ENCODE measurements around the gene SERGEF. TPM values are rescaled to one million over a fixed set of nuclear protein-coding genes. Genes with fewer than 3 reads are reported as not detected.
A peak's percentile ranks its signal among the peaks of the same experiment; 100 is the strongest.

SERGEF gene
- total and polyA plus RNA-seq, 2 experiments from 2014 or later, result 18.3 to 23.2 TPM

- Histone ChIP-seq H3K36me3 (ENCODE audit: low read depth) (no peaks in the 10 kb centered on the region), H4K20me1 (ENCODE audit: insufficient read depth) (no peaks in the 10 kb centered on the region), H3K4me3 (no peak overlapping the region), H3K9ac (no peak overlapping the region), H3F3A (ENCODE audit: insufficient read depth) (0 out of 2 replicates have a peak, but pooled peaks cover under 1% of the 10 kb centered on the region), H3K27ac (no peak overlapping the region), H3K4me1 (ENCODE audit: insufficient read depth) (no peaks in the 10 kb centered on the region), H3K79me2 (ENCODE audit: insufficient read depth) (no peaks in the 10 kb centered on the region), H2AFZ (no peak overlapping the region), H3K4me2 (ENCODE audit: unreplicated experiment) (no peak overlapping the region), H3K27me3 (replicated peaks; ENCODE audit: insufficient read depth) (no peaks in the 10 kb centered on the region), H3K9me3 (ENCODE audit: low read depth) (no peaks in the 10 kb centered on the region), H3K9me2 (ENCODE audit: insufficient read depth) (no peaks in the 10 kb centered on the region)
- WGBS, 2 experiments (ENCODE audit: low coverage in 1 of 2, low lambda C conversion rate in 2 of 2, missing lambda C conversion rate in 2 of 2), result 75 to 78% methylated on average over 2 of the region's 2 CpGs
- no peak for TF ChIP-seq EZH2 (IDR thresholded peaks at IDR 0.05; ENCODE audit: insufficient read depth, poor library complexity, severe bottlenecking)
- no peak for TF ChIP-seq EZH2phosphoT487 (IDR thresholded peaks at IDR 0.05; ENCODE audit: insufficient read depth, low read depth)
- DNase-seq, result peak; percentile 24
- in situ Hi-C loops (cut with MboI), result no loop called here
Observed at GRCh38 chr11:17992916-17993315, 19.9 kb downstream of the SERGEF start.

- H2AFZ ChIP-seq, result no peak overlapping the region
- H3K79me2 ChIP-seq (ENCODE audit: insufficient read depth), result no peaks in the 10 kb centered on the region
- in situ Hi-C loops (cut with MboI), result no loop called here
- H3K4me2 ChIP-seq (ENCODE audit: unreplicated experiment), result no peak overlapping the region
- WGBS, 2 experiments (ENCODE audit: low coverage in 1 of 2, low lambda C conversion rate in 2 of 2, missing lambda C conversion rate in 2 of 2), result 32 to 37% methylated on average over 4 of the region's 4 CpGs
- no peaks in the 10 kb centered on the region for H3K9me2 ChIP-seq (ENCODE audit: insufficient read depth)
- H3K4me1 ChIP-seq (ENCODE audit: insufficient read depth), result peaks cover under 1% of the 10 kb centered on the region; the same call in 1 of the 2 replicates
- no peaks in the 10 kb centered on the region for H3K9me3 ChIP-seq (ENCODE audit: low read depth)
- peak; percentile 72 for DNase-seq
- no peaks in the 10 kb centered on the region for H4K20me1 ChIP-seq (ENCODE audit: insufficient read depth)
- no peak overlapping the region for H3K27ac ChIP-seq
- peaks cover 10% of the 10 kb centered on the region for H3F3A ChIP-seq (ENCODE audit: insufficient read depth)
- no peak overlapping the region for H3K9ac ChIP-seq
- no peaks in the 10 kb centered on the region for H3K36me3 ChIP-seq (ENCODE audit: low read depth)
- H3K27me3 ChIP-seq (replicated peaks; ENCODE audit: insufficient read depth), result no peaks in the 10 kb centered on the region
- no peak overlapping the region for H3K4me3 ChIP-seq
- TF ChIP-seq EZH2phosphoT487 (IDR thresholded peaks at IDR 0.05; ENCODE audit: insufficient read depth, low read depth) (no peak), EZH2 (IDR thresholded peaks at IDR 0.05; ENCODE audit: insufficient read depth, poor library complexity, severe bottlenecking) (no peak)
Observed at GRCh38 chr11:17991783-17992433, 20.9 kb downstream of the SERGEF start.

- 92% methylated on average over 1 of the region's 1 CpG for WGBS, 2 experiments (ENCODE audit: low coverage in 1 of 2, low lambda C conversion rate in 2 of 2, missing lambda C conversion rate in 2 of 2)
- Histone ChIP-seq H3K79me2 (ENCODE audit: insufficient read depth) (no peaks in the 10 kb centered on the region), H3K9me2 (ENCODE audit: insufficient read depth) (no peaks in the 10 kb centered on the region), H3K27me3 (replicated peaks; ENCODE audit: insufficient read depth) (no peaks in the 10 kb centered on the region), H3K4me1 (ENCODE audit: insufficient read depth) (peaks cover 18% of the 10 kb centered on the region), H3K9ac (no peak overlapping the region), H3K4me3 (no peak overlapping the region), H3F3A (ENCODE audit: insufficient read depth) (peaks cover 29% of the 10 kb centered on the region), H2AFZ (no peak overlapping the region), H3K9me3 (ENCODE audit: low read depth) (no peaks in the 10 kb centered on the region), H3K4me2 (ENCODE audit: unreplicated experiment) (no peak overlapping the region), H3K36me3 (ENCODE audit: low read depth) (no peaks in the 10 kb centered on the region), H3K27ac (no peak overlapping the region), H4K20me1 (ENCODE audit: insufficient read depth) (no peaks in the 10 kb centered on the region)
- TF ChIP-seq EZH2 (IDR thresholded peaks at IDR 0.05; ENCODE audit: insufficient read depth, poor library complexity, severe bottlenecking) (no peak), EZH2phosphoT487 (IDR thresholded peaks at IDR 0.05; ENCODE audit: insufficient read depth, low read depth) (no peak)
- in situ Hi-C loops (cut with MboI), result no loop called here
- no peak for DNase-seq
Observed at GRCh38 chr11:17989306-17989705, 23.5 kb downstream of the SERGEF start.

- no peak overlapping the region for H3K4me3 ChIP-seq
- H3F3A ChIP-seq (ENCODE audit: insufficient read depth), result peaks cover 29% of the 10 kb centered on the region
- no peak overlapping the region for H3K27ac ChIP-seq
- H3K27me3 ChIP-seq (replicated peaks; ENCODE audit: insufficient read depth), result no peaks in the 10 kb centered on the region
- H3K9me2 ChIP-seq (ENCODE audit: insufficient read depth), result no peaks in the 10 kb centered on the region
- H3K9ac ChIP-seq, result no peak overlapping the region
- H2AFZ ChIP-seq, result no peak overlapping the region
- no peaks in the 10 kb centered on the region for H4K20me1 ChIP-seq (ENCODE audit: insufficient read depth)
- H3K79me2 ChIP-seq (ENCODE audit: insufficient read depth), result no peaks in the 10 kb centered on the region
- no peaks in the 10 kb centered on the region for H3K36me3 ChIP-seq (ENCODE audit: low read depth)
- H3K9me3 ChIP-seq (ENCODE audit: low read depth), result no peaks in the 10 kb centered on the region
- H3K4me1 ChIP-seq (ENCODE audit: insufficient read depth), result peaks cover 18% of the 10 kb centered on the region
- in situ Hi-C loops (cut with MboI), result no loop called here
- 83% methylated on average over 1 of the region's 1 CpG for WGBS, 2 experiments (ENCODE audit: low coverage in 1 of 2, low lambda C conversion rate in 2 of 2, missing lambda C conversion rate in 2 of 2)
- no peak for TF ChIP-seq EZH2 (IDR thresholded peaks at IDR 0.05; ENCODE audit: insufficient read depth, poor library complexity, severe bottlenecking)
- TF ChIP-seq EZH2phosphoT487 (IDR thresholded peaks at IDR 0.05; ENCODE audit: insufficient read depth, low read depth), result no peak
- H3K4me2 ChIP-seq (ENCODE audit: unreplicated experiment), result no peak overlapping the region
- DNase-seq, result no peak
Observed at GRCh38 chr11:17988465-17988864, 24.4 kb downstream of the SERGEF start.
